Muscle layer of colon (tissue), 2 donors: Measurements from ENCODE around the gene PRR5L.
"Not testable (repeated sequence)": the region's sequence is repeated elsewhere in the genome, so short reads cannot be mapped to it uniquely, and the experiment has no call there.

Experiments
- H3K27ac ChIP-seq: one replicate; pipeline ENCODE4 v1.7.0; 2013; ENCODE audit warnings: low read depth, mild to moderate bottlenecking, low read length, moderate library complexity
- H3K27me3 ChIP-seq, 2 donors: one replicate each; pipeline ENCODE4 v1.7.0; 2013; ENCODE audit warnings: low read length in 2 of 2, mild to moderate bottlenecking in 2 of 2; ENCODE audit not compliant: insufficient read depth in 2 of 2, control insufficient read depth in 1 of 2
- H3K36me3 ChIP-seq: one replicate; pipeline ENCODE4 v1.7.0; 2013; ENCODE audit warnings: mild to moderate bottlenecking, low read length; ENCODE audit not compliant: insufficient read depth
- H3K4me1 ChIP-seq: one replicate; pipeline ENCODE4 v1.7.0; 2013; ENCODE audit warnings: mild to moderate bottlenecking, low read length; ENCODE audit not compliant: insufficient read depth
- H3K4me3 ChIP-seq, 2 donors: one replicate each; pipeline ENCODE4 v1.7.0; 2013; ENCODE audit warnings: low read length in 2 of 2, low read depth in 1 of 2, mild to moderate bottlenecking in 1 of 2, moderate library complexity in 1 of 2
- H3K9ac ChIP-seq: one replicate; pipeline ENCODE4 v1.7.0; 2013; ENCODE audit warnings: low read length
- H3K9me3 ChIP-seq: one replicate; pipeline ENCODE4 v1.7.0; 2013; ENCODE audit warnings: mild to moderate bottlenecking, low read length
- donor health status: abdominal sarcoma.
- donor health status: Adenocarcinoma of cecum.

Gene PRR5L

DNA sequence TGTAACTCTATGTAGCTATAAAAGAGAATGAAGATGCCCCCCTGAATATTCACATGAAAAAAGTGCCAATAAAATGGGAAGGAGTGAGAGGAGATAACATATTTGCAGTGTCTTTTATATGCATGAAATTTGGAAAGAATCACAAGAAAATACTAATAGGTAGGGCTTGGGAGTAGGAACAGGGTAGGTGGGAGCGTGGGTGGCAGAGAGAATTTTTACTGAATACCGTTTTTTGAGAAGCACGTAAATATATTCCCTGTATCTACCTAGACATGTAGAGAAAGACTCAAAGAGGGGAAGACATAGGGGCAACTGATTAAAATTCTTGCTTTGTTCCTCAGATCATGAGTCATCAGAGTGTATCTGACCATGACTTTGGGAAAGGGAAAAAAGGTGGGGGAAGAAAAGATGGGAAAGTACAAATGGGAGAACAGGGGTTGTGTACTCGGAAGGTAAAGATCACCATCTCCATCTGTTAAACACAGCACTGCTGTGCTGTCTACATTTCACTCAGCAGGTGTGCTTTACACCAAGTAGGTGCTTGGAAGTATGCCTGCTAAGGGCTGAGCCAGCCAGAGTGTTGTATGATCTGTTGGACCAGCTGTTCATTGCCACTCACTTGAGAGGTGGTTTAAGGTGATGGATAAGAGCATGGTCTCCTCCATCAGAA is 16.0 kb downstream of the PRR5L start:
- Histone ChIP-seq H3K36me3 (no peaks in the 10 kb centered on the region), H3K9me3 (no peaks in the 10 kb centered on the region), H3K27me3 (no peaks in the 10 kb centered on the region), H3K4me3 (no peak overlapping the region), H3K27ac (no peak overlapping the region), H3K4me1 (no peaks in the 10 kb centered on the region), H3K9ac (no peak overlapping the region)

DNA sequence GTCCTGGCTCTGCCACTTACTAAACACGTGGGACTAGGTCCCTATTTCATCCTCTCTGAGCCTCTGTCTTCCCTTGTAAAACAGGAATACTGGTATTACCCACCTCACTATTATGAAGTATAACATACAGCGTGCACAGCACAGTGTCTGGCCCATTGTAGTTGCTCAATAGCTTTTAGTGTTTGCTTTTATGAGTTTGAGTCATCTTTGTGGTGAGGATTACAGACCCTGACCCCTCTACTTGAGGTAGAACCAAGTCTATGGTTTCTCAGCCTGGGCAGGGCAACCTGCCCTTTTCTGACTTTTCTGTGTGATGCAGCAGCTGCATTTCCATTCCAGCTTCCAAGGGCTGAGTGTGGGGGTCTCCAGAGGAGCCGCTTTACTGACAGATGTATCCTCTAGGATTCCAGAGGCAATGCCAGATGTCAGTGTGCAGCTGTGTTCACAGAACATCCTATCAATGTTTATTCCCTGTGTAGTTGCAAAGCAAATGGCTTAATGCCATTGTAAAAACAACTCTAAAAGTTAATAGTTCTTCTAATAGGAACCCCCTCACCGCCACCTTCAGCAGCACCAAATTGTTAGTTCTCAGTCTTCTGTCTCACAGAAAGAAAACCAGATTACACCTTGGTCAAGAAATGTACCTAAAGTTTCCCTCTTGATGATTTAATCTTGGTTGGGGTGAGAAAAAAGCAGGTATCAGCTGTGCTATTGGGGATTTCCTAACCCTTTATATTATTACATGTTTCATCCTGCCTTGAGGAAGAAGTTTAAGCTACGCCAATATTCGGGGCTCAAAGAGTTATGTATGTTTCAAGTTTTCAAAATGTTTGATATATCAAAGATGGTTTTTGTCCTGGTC is 16.8 kb downstream of the PRR5L start:
- Histone ChIP-seq H3K4me3 (no peak overlapping the region), H3K27me3 (no peaks in the 10 kb centered on the region), H3K36me3 (no peaks in the 10 kb centered on the region), H3K4me1 (no peaks in the 10 kb centered on the region), H3K27ac (no peak overlapping the region), H3K9ac (no peak overlapping the region), H3K9me3 (no peaks in the 10 kb centered on the region)

DNA sequence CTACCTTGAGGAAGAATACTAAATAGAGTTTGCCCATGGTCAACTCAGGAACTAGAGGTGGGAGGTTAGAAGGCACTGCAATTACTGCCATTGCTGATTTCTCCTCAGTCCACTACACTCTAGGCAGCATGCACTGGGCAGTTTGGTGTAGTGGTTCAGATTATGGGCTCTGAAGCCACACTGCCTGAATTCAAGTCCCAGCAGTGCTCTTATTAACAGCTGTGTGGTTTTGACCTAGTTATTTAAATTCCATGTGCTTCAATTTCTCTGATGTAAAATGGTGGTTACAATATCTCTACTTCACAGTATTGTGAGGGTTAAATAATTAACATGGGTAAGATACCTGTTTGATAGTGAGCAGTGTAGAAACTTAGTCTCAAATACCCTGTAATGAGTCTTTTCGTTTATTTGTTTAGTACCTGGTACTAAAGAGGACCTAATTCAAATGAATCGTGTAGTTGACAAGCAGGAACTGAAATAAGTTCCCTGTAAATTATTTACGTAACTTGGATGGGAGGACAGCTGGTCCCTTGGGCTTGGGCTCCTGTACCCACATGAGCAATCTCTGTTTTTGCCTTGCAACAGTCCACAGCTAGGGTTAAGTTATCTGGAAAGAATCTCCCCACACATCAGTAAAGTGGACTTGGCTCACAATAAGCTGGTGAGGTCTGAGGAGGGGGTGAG is 17.8 kb downstream of the PRR5L start:
- Histone ChIP-seq H3K27me3 (no peaks in the 10 kb centered on the region), H3K36me3 (no peaks in the 10 kb centered on the region), H3K27ac (no peak overlapping the region), H3K9ac (no peak overlapping the region), H3K9me3 (no peaks in the 10 kb centered on the region), H3K4me1 (no peaks in the 10 kb centered on the region), H3K4me3 (no peak overlapping the region)

DNA sequence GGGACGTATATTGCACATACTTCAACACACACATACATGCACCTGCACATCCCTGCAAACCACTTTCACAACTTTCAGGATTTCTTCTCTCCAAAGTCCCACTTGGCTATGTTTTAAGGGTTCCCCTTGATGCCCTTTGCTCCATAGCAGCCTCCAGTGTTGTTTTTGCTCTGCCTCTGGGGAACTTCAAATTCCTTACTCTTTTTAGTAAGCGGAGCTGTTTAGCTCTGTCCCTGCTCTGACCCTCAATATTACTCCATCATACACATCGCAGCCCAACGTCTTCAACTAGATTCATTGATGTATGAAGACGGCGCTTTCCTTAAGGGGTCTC is 18.3 kb downstream of the PRR5L start:
- Histone ChIP-seq H3K27ac (no peak overlapping the region), H3K4me1 (no peaks in the 10 kb centered on the region)

DNA sequence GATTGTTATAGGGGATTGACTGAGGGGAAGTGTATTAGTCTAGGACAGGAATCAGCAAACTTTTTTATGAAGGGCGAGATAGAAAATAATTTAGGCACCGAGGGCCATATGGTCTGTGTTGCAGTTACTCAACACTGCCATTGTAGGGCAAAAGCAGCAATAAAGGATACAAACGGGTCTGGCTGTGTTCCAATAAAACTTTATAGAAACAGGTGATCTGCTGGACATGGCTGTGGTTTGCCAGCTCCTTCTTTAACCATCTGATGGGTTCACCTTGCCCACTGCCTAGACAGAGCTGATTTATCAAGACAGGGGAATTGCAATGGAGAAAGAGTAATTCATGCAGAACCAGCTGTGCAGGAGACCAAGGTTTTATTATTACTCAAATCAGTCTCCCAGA is 20.0 kb downstream of the PRR5L start:
- Histone ChIP-seq H3K9me3 (no peaks in the 10 kb centered on the region), H3K9ac (no peak overlapping the region), H3K4me1 (no peaks in the 10 kb centered on the region), H3K36me3 (no peaks in the 10 kb centered on the region), H3K4me3 (no peak overlapping the region), H3K27me3 (no peaks in the 10 kb centered on the region), H3K27ac (no peak overlapping the region)

More for the DNA sequence above, 18.3 kb downstream of the PRR5L start:
- no peaks in the 10 kb centered on the region for H3K9me3 ChIP-seq
- no peak overlapping the region for H3K4me3 ChIP-seq
- H3K36me3 ChIP-seq = no peaks in the 10 kb centered on the region
- H3K27me3 ChIP-seq = no peaks in the 10 kb centered on the region
- H3K9ac ChIP-seq = no peak overlapping the region

DNA sequence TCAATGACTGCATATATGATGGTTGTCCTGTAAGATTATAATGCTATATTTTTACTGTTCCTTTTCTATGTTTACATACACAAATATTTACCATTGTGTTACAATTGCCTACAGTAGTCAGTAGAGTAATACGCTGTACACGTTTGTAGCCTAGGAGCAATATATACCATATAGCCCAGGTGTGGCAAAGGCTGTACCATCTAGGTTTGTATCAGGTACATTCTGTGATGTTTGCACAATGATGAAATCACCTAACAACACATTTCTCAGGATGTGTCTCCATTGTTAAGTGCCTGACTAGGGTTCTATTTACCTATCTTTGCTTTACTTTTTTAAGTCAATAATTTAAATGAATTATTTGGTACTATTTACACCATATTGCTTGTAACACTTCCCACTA is 21.9 kb downstream of the PRR5L start:
- H3K4me1 ChIP-seq = no peaks in the 10 kb centered on the region
- H3K36me3 ChIP-seq = no peaks in the 10 kb centered on the region
- H3K9ac ChIP-seq = no peak overlapping the region
- H3K4me3 ChIP-seq = no peak overlapping the region
- H3K9me3 ChIP-seq = no peaks in the 10 kb centered on the region
- no peaks in the 10 kb centered on the region for H3K27me3 ChIP-seq
- H3K27ac ChIP-seq = no peak overlapping the region

DNA sequence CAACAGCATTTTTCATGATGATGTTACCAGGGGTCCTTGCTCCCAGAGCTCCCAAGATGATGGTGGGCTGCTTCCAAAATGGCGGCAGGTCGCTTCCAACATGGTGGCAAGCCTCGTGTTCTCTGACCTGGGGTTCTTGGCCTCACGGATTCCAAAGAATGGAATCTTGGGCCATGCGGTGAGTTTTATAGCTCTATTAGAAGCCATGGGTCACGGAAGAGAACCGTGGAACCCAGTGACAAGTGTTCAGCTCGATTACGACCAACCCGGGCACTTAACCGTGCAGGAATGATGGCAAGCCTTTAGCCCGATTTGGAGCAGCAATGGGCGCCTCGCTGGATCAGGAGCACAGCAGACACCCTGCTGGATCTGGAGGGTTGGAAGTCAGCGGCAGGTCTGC is 28.9 kb downstream of the PRR5L start:
- not testable (repeated sequence) for H3K9me3 ChIP-seq, H3K9ac ChIP-seq, H3K4me1 ChIP-seq, H3K36me3 ChIP-seq, H3K4me3 ChIP-seq, H3K27ac ChIP-seq, H3K27me3 ChIP-seq

DNA sequence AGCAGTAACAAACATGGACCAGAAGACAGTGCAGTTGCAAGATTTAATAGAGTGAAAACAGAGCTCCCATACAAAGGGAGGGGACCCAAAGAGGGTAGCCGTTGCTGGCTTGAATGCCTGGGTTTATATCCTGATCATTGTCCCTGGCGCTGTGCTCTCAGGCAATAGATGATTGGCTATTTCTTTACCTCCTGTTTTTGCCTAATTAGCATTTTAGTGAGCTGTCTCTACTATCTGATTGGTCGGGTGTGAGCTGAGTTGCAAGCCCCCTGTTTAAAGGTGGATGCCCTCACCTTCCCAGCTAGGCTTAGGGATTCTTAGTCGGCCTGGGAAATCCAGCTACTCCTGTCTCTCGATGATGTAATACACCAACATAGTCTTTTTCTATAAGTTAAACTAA is 29.3 kb downstream of the PRR5L start:
- H3K4me1 ChIP-seq, H3K27ac ChIP-seq, H3K27me3 ChIP-seq, H3K4me3 ChIP-seq, H3K9ac ChIP-seq, H3K36me3 ChIP-seq, H3K9me3 ChIP-seq: not testable (repeated sequence)

DNA sequence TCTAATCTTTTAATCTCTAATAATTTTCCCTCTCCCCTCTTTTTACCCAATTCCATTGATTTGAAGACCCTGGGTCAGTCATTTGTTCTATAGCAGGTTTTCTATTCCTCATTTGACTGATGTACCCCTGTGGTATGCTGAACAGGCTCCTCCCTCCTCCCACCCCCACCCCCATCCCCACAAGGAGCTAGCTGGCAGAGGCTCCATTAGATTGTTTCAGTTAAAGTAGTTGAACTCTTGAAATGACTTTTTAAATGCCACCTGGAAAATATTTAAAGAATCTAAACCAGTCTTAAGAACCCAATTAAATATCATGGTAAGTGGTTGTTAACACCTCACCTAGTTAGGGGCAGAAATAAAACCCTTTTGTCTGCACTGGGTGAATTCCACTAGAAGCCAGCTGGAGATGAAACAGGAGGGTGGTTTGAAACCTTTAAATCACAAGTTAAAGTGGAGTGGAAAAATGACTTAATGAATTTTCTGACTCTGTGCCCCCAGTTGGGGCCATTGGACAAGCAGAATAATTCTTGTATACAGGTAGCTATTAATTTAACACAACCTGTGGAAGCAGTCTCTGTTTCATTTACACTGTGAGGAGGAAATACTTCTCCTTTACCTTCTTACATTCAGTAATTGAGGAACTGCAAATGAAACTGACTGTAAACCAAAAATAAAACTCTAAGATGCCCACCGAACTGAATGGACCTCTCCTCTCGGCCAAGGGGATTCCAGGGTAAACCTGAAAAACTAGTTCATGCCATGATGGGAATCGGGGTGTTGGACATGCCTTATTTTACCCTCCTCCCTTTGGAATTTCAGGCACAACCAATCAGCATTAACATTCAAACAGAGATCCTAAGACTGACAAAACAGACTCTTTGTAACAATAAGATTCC is 30.7 kb downstream of the PRR5L start:
- Histone ChIP-seq H3K36me3 (no peaks in the 10 kb centered on the region), H3K9me3 (no peaks in the 10 kb centered on the region), H3K4me3 (no peak overlapping the region), H3K4me1 (no peaks in the 10 kb centered on the region), H3K27me3 (no peaks in the 10 kb centered on the region), H3K27ac (no peak overlapping the region), H3K9ac (no peak overlapping the region)

DNA sequence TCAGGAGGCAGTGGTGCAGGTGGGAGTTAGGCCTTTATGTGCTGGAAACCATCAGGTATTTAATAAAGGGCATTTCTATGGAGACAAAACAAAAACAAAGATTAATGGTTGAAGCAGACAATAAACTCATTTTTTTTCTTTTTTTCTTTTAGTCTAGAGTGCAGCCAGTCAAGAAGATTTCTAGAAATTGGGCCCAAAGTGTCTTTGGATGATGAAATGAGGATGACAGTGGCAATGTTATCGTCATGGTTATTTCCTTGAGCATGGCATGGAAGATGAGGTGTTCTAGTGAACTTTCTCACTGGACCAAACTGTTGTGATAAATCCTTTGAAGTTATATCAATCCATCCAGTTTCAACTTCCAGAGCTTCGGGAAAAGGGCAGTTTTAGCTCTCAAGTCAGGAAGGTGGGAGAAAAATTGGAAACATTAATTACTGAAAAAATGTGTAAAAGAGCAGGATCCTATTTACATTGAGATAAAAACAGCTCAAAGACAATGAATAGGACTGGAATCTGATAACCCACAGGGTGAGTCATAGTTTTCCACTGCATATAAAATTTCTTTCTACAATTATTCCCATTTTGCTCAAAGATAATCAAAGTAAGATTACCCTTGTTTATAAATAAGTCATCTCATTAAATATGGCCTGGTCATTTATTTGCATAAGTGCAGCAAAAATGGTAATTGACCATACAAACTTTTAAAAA is 33.0 kb downstream of the PRR5L start:
- Histone ChIP-seq H3K4me1 (no peaks in the 10 kb centered on the region), H3K4me3 (no peak overlapping the region), H3K9ac (no peak overlapping the region), H3K9me3 (no peaks in the 10 kb centered on the region), H3K27ac (no peak overlapping the region), H3K36me3 (no peaks in the 10 kb centered on the region), H3K27me3 (no peaks in the 10 kb centered on the region)
